Measurements from ENCODE around the gene STYXL2. TPM values are rescaled to one million over a fixed set of nuclear protein-coding genes. Genes with fewer than 3 reads are reported as not detected.

Gene STYXL2
- total and polyA plus RNA-seq, 2 of the 8 experiments (the other 6 are each of a cell fraction or from before 2014, with no cell fraction given) = 0.09 to 0.22 TPM

DNA sequence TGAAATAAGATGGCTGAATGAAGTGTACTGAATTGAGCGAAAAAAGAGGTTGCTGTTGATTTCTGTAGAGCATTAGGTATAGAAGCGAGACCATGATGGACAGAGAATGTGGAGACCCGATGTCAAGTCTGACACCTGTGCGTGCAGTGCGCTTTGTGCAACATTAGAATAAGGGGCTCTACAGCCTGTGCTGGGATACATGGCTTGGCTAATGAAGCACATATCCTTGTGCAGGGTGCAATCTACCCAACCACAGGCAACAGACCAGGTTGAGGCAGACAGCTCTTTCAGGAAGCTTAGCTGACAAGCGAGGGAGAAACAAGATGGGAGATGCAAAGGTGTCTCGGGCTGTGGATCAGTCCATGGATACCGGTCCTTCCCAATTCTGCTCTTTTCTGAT, 22.6 kb upstream of the STYXL2 start:
- Histone ChIP-seq H3K18ac (ENCODE audit: extremely low read depth, low read length) (no peak overlapping the region), H4K8ac (ENCODE audit: extremely low read depth, insufficient read depth, low read length) (no peak overlapping the region), H3K23ac (ENCODE audit: insufficient read length) (no peak overlapping the region), H3K9ac (replicated peaks in 1 of 4; ENCODE audit: extremely low read depth in 1 of 4, low read depth in 3 of 4, low read length in 3 of 4) (no peak overlapping the region), H2BK15ac (ENCODE audit: low read length) (no peak overlapping the region), H3K27me3 (replicated peaks in 1 of 4; ENCODE audit: control insufficient read depth in 3 of 4, extremely low read depth in 1 of 4, insufficient read depth in 3 of 4, low read length in 3 of 4) (no peaks in the 10 kb centered on the region), H3K4me2 (ENCODE audit: insufficient read depth in 1 of 2, low read depth in 2 of 2, low read length in 2 of 2) (no peak overlapping the region), H2BK5ac (ENCODE audit: low read depth, low read length) (no peak overlapping the region), H3K27ac (ENCODE audit: low read depth, low read length) (no peak overlapping the region), H3K56ac (replicated peaks; ENCODE audit: insufficient read length, low read depth, low read length) (no peak overlapping the region), H2BK20ac (ENCODE audit: low read length) (no peak overlapping the region), H3K4ac (replicated peaks; ENCODE audit: insufficient read length, low read depth, low read length) (no peak overlapping the region), H3K9me3 (ENCODE audit: insufficient read depth in 2 of 2, low read depth in 1 of 2, low read length in 1 of 2) (no peaks in the 10 kb centered on the region), H4K20me1 (replicated peaks in 1 of 2; ENCODE audit: control insufficient read depth in 1 of 2, insufficient read depth in 2 of 2, low read length in 2 of 2) (no peaks in the 10 kb centered on the region), H3K4me1 (replicated peaks in 1 of 4; ENCODE audit: control insufficient read depth in 3 of 4, insufficient read depth in 4 of 4, low read length in 3 of 4) (peaks cover 0 to 2% (median 0%) of the 10 kb centered on the region in 4 experiments; a peak in 1 of 7 replicates), H3K79me2 (ENCODE audit: control insufficient read depth in 1 of 2, insufficient read depth in 2 of 2, low read length in 2 of 2) (no peaks in the 10 kb centered on the region), H3K23me2 (ENCODE audit: low read depth, low read length) (no peaks in the 10 kb centered on the region), H2BK12ac (ENCODE audit: low read depth, low read length) (no peak overlapping the region), H4K91ac (replicated peaks; ENCODE audit: insufficient read length, low read length) (no peak overlapping the region), H3K14ac (ENCODE audit: insufficient read length) (no peak overlapping the region), H3K4me3 (ENCODE audit: extremely low read depth in 1 of 4, insufficient read depth in 2 of 4, low read depth in 3 of 4, low read length in 4 of 4) (no peak overlapping the region), H2AFZ (ENCODE audit: low read length) (no peak overlapping the region), H2BK120ac (replicated peaks; ENCODE audit: low read depth, low read length) (no peak overlapping the region), H3K36me3 (ENCODE audit: control insufficient read depth in 2 of 4, insufficient read depth in 4 of 4, low read length in 3 of 4) (no peaks in the 10 kb centered on the region), H4K5ac (ENCODE audit: insufficient read length, low read depth, low read length) (no peak overlapping the region), H2AK5ac (ENCODE audit: low read depth, low read length) (no peak overlapping the region), H3K79me1 (ENCODE audit: low read depth, low read length) (no peaks in the 10 kb centered on the region)
- WGBS, 2 experiments (ENCODE audit: extremely low coverage in 1 of 2, insufficient coverage in 1 of 2, insufficient read length in 1 of 2, insufficient replicate concordance in 2 of 2, low coverage in 1 of 2, low lambda C conversion rate in 2 of 2, missing lambda C conversion rate in 1 of 2) = 95% methylated on average over 8 of the region's 8 CpGs; no CpG with 5 or more reads in 1 of the 2 experiments
- POLR2A ChIA-PET (ENCODE audit: partially characterized antibody) = no interaction called here
- CTCF ChIA-PET (ENCODE audit: partially characterized antibody) = interaction anchor here (0.7 to 1.4 kb wide), 4 partner anchors 11 to 51 kb away, joined by 3 to 4 read pairs (median 4); no protein-coding TSS in a partner anchor
- DNase-seq (ENCODE audit: low read depth in 1 of 2, low spot score in 2 of 2) (no peak), FAIRE-seq (no peak)
- no peak for TF ChIP-seq CBX8 (IDR thresholded peaks at IDR 0.05; ENCODE audit: borderline replicate concordance, low read depth, low read length)
- no peak for TF ChIP-seq KDM5A (IDR thresholded peaks at IDR 0.05; ENCODE audit: low read length)
- no peak for TF ChIP-seq BACH1 (IDR thresholded peaks at IDR 0.05; ENCODE audit: low read length)
- TF ChIP-seq HDAC2 (IDR thresholded peaks at IDR 0.05; ENCODE audit: borderline replicate concordance in 1 of 2, low read depth in 2 of 2, low read length in 2 of 2) = no peak
- TF ChIP-seq RAD21 (IDR thresholded peaks at IDR 0.05 in 1 of 2, conservative IDR thresholded peaks at IDR 0.05 in 1 of 2; ENCODE audit: low read depth in 2 of 2, low read length in 2 of 2) = no peak
- TF ChIP-seq NRF1 (IDR thresholded peaks at IDR 0.05; ENCODE audit: low read depth, low read length) = no peak
- TF ChIP-seq RNF2 (IDR thresholded peaks at IDR 0.05; ENCODE audit: borderline replicate concordance, low read depth, low read length, missing control alignments, poor library complexity, severe bottlenecking) = no peak
- TF ChIP-seq CHD1 (IDR thresholded peaks at IDR 0.05; ENCODE audit: low read depth, low read length) = no peak
- TF ChIP-seq, protein P1, sequence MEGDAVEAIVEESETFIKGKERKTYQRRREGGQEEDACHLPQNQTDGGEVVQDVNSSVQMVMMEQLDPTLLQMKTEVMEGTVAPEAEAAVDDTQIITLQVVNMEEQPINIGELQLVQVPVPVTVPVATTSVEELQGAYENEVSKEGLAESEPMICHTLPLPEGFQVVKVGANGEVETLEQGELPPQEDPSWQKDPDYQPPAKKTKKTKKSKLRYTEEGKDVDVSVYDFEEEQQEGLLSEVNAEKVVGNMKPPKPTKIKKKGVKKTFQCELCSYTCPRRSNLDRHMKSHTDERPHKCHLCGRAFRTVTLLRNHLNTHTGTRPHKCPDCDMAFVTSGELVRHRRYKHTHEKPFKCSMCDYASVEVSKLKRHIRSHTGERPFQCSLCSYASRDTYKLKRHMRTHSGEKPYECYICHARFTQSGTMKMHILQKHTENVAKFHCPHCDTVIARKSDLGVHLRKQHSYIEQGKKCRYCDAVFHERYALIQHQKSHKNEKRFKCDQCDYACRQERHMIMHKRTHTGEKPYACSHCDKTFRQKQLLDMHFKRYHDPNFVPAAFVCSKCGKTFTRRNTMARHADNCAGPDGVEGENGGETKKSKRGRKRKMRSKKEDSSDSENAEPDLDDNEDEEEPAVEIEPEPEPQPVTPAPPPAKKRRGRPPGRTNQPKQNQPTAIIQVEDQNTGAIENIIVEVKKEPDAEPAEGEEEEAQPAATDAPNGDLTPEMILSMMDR (IDR thresholded peaks at IDR 0.05; ENCODE audit: control extremely low read depth in 1 of 3, insufficient read depth in 1 of 3, low read depth in 1 of 3, low read length in 3 of 3) = no peak
- no peak for TF ChIP-seq SP4 (IDR thresholded peaks at IDR 0.05; ENCODE audit: low read length)
- TF ChIP-seq ZNF274 (IDR thresholded peaks at IDR 0.05; ENCODE audit: borderline replicate concordance, extremely low read depth, low read length) = no peak
